Stomach (tissue), 9 donors: ENCODE results near the gene PLEKHM3. TPM values are rescaled to one million over a fixed set of nuclear protein-coding genes. Genes with fewer than 3 reads are reported as not detected.

Experiments used
- DNase-seq, 2 donors: peaks; one replicate each; pipeline versions ENCODE4 v3.0.0 to v3.0.0-alpha.2; 2013 to 2019
- H3K27ac ChIP-seq, 5 donors: fragments of 200-600 bp in 4 of 5; sonication (generic) in 4 of 5; one replicate each; pipeline ENCODE4 v1.5.1; 2013 to 2019; ENCODE audit warnings: mild to moderate bottlenecking in 1 of 5, moderate library complexity in 1 of 5
- H3K27me3 ChIP-seq, 3 donors: fragments of 200-600 bp; sonication (generic); one replicate each; pipeline ENCODE4 v1.5.1; 2017 to 2019; ENCODE audit warnings: mixed run types in 1 of 3
- H3K36me3 ChIP-seq, 4 donors: fragments of 200-600 bp; sonication (generic); 1 replicate in 3 of 4; 2 replicates in 1 of 4; pipeline ENCODE4 v1.5.1; 2016 to 2019
- H3K4me1 ChIP-seq, 4 donors: fragments of 200-600 bp; sonication (generic); one replicate each; pipeline ENCODE4 v1.5.1; 2016 to 2019
- H3K4me3 ChIP-seq, 4 donors: fragments of 200-600 bp; sonication (generic) in 3 of 4; one replicate each; pipeline ENCODE4 v1.5.1; 2016 to 2019; ENCODE audit warnings: mild to moderate bottlenecking in 1 of 4
- H3K9me3 ChIP-seq, 4 donors: fragments of 200-600 bp; sonication (generic); one replicate each; pipeline ENCODE4 v1.5.1; 2016 to 2019
- CTCF ChIP-seq, 7 experiments: fragments of 450-650 bp in 4 of 7; fragments of 200-600 bp in 3 of 7; sonication (generic) in 3 of 7; IDR thresholded peaks; one replicate each; pipeline ENCODE4 v1.5.1; 2016 to 2019; ENCODE audit warnings: antibody characterized with exemption in 7 of 7, control low read depth in 2 of 7, mild to moderate bottlenecking in 1 of 7
- EP300 ChIP-seq: sonication (generic); formaldehyde crosslinking; IDR thresholded peaks from one replicate; pipeline ENCODE4 v1.6.1; 2017; ENCODE audit warnings: antibody characterized with exemption
- POLR2A ChIP-seq, 4 donors: fragments of 450-650 bp; IDR thresholded peaks; one replicate each; pipeline ENCODE4 v1.6.1; 2016; ENCODE audit warnings: antibody characterized with exemption in 4 of 4, control low read depth in 2 of 4, mild to moderate bottlenecking in 1 of 4, moderate library complexity in 1 of 4
- POLR2AphosphoS5 ChIP-seq, 3 donors: sonication (generic); formaldehyde crosslinking; IDR thresholded peaks; one replicate each; pipeline ENCODE4 v1.6.1; 2016; ENCODE audit warnings: antibody characterized with exemption in 3 of 3
- WGBS, 5 donors: extraction: QIAGEN DNeasy Blood & Tissue Kit in 3 of 5; methylation state at CpG; one replicate each; pipeline versions ENCODE4 v1.1.5 to v1.1.7; 2013 to 2018; 5-methylcytosine and 5-hydroxymethylcytosine counted together
- intact Hi-C: fragments of 100-400 bp; cut with DNase I; formaldehyde crosslinking; loops from one replicate; pipeline ENCODE4 v1.15.1; 2023; ENCODE audit warnings: low total_unique reads
- polyA plus RNA-seq, 3 donors: library from polyadenylated mRNA; stranded (reverse); fragments of 200-250 nt; gene quantifications; one replicate each; pipeline ENCODE4 v1.2.3, GENCODE V29; 2013
- total RNA-seq, 5 donors: library from RNA; depleted of rRNA; stranded (reverse); fragments of >200 nt; gene quantifications; one replicate each; pipeline versions ENCODE4 v1.1.0 to v1.2.3, GENCODE V29; 2014 to 2016
- donor health status: healthy with polysubstance abuse.
- donor health status: Bipolar disorder and iron deficiency.
- donor health status: healthy.

Gene PLEKHM3
- total and polyA plus RNA-seq, 8 donors, result 2.1 to 35.1 (median 5.4) TPM

- no peak for TF ChIP-seq POLR2AphosphoS5 (IDR thresholded peaks at IDR 0.05)
- peak in 1 of 2 donors; percentile 68 for DNase-seq
- H3K4me3 ChIP-seq, result no peak overlapping the region
- intact Hi-C loops, result no loop called here
- no peaks in the 10 kb centered on the region for H3K27me3 ChIP-seq
- H3K36me3 ChIP-seq, result no peaks in the 10 kb centered on the region
- no peaks in the 10 kb centered on the region for H3K9me3 ChIP-seq
- peak overlapping the region in 1 of 5 donors; percentile 17 for H3K27ac ChIP-seq
- 68 to 88% (median 83%) methylated on average over 4 of the region's 4 CpGs for whole genome bisulfite sequencing, 5 donors
- peaks cover 7 to 29% (median 15%) of the 10 kb centered on the region in 4 donors for H3K4me1 ChIP-seq
Measured at GRCh38 chr2:207778298-207778882, 246.9 kb downstream of the PLEKHM3 start.

GRCh38 chr2:207777124-207777523 lies 248.2 kb downstream of the PLEKHM3 start:
- Histone ChIP-seq H3K4me3 (no peak overlapping the region), H3K27me3 (no peaks in the 10 kb centered on the region), H3K27ac (no peak overlapping the region), H3K9me3 (no peaks in the 10 kb centered on the region), H3K4me1 (peaks cover 0 to 26% (median 4%) of the 10 kb centered on the region in 4 donors), H3K36me3 (no peaks in the 10 kb centered on the region)
- intact Hi-C loops, result no loop called here
- DNase-seq, result no peak
- TF ChIP-seq POLR2A (IDR thresholded peaks at IDR 0.05) (no peak), EP300 (no peak)
- WGBS, 5 donors, result 79 to 90% (median 84%) methylated on average over 6 of the region's 6 CpGs

- DNase-seq, result no peak
- no peak overlapping the region for H3K4me3 ChIP-seq
- no peaks in the 10 kb centered on the region for H3K36me3 ChIP-seq
- H3K4me1 ChIP-seq, result peaks cover 0 to 23% (median 7%) of the 10 kb centered on the region in 4 donors
- H3K27me3 ChIP-seq, result no peaks in the 10 kb centered on the region
- no peak overlapping the region for H3K27ac ChIP-seq
- intact Hi-C loops, result no loop called here
- H3K9me3 ChIP-seq, result no peaks in the 10 kb centered on the region
- no peak for TF ChIP-seq CTCF (IDR thresholded peaks at IDR 0.05)
- TF ChIP-seq POLR2A (IDR thresholded peaks at IDR 0.05), result no peak
- 35 to 57% (median 47%) methylated on average over 3 of the region's 3 CpGs for WGBS, 5 donors
Measured at GRCh38 chr2:207775473-207775872, 249.9 kb downstream of the PLEKHM3 start.

- no peak for DNase-seq
- H3K36me3 ChIP-seq, result peaks cover 0 to 4% (median under 1%) of the 10 kb centered on the region in 4 donors
- H3K27ac ChIP-seq, result peak overlapping the region in 1 of 5 donors; percentile 24
- peaks cover 6 to 34% (median 24%) of the 10 kb centered on the region in 4 donors for H3K4me1 ChIP-seq
- no peaks in the 10 kb centered on the region for H3K9me3 ChIP-seq
- 87 to 95% (median 91%) methylated on average over 13 of the region's 13 CpGs for WGBS, 5 donors
- H3K27me3 ChIP-seq, result no peaks in the 10 kb centered on the region
- no peak for TF ChIP-seq POLR2AphosphoS5 (IDR thresholded peaks at IDR 0.05)
- TF ChIP-seq EP300, result no peak
- no peak for TF ChIP-seq CTCF (IDR thresholded peaks at IDR 0.05)
- TF ChIP-seq POLR2A (IDR thresholded peaks at IDR 0.05), result no peak
- intact Hi-C loops, result no loop called here
- H3K4me3 ChIP-seq, result no peak overlapping the region
Measured at GRCh38 chr2:207772844-207773205, 252.5 kb downstream of the PLEKHM3 start.

GRCh38 chr2:207772081-207772843 lies 253.1 kb downstream of the PLEKHM3 start:
- Histone ChIP-seq H3K4me1 (peaks cover 12 to 39% (median 30%) of the 10 kb centered on the region in 4 donors), H3K36me3 (peaks cover under 1 to 9% (median 6%) of the 10 kb centered on the region in 4 donors), H3K27me3 (no peaks in the 10 kb centered on the region), H3K9me3 (no peaks in the 10 kb centered on the region), H3K27ac (peak overlapping the region in 1 of 5 donors; percentile 52), H3K4me3 (no peak overlapping the region)
- intact Hi-C loops, result no loop called here
- no peak for TF ChIP-seq POLR2A (IDR thresholded peaks at IDR 0.05)
- TF ChIP-seq POLR2AphosphoS5 (IDR thresholded peaks at IDR 0.05), result no peak
- peak in 1 of 2 donors; percentile 48 for DNase-seq
- WGBS, 5 donors, result 79 to 85% (median 83%) methylated on average over 13 of the region's 13 CpGs
